Testis (tissue), 2 donors: ENCODE measurements around the gene SDK1.

Experiments used
- CTCF ChIP-seq, 3 experiments: fragments of 450-650 bp in 2 of 3; fragments of 200-600 bp in 1 of 3; sonication (generic) in 1 of 3; IDR thresholded peaks; one replicate each; pipeline ENCODE4 v1.5.1; 2016 to 2019; ENCODE audit warnings: antibody characterized with exemption in 3 of 3, mild to moderate bottlenecking in 2 of 3, moderate library complexity in 1 of 3
- POLR2A ChIP-seq: fragments of 450-650 bp; IDR thresholded peaks from one replicate; pipeline ENCODE4 v1.6.1; 2017; ENCODE audit warnings: antibody characterized with exemption, mild to moderate bottlenecking, moderate library complexity

GRCh38 chr7:4297165-4297917 is 996.3 kb downstream of the SDK1 start:
- TF ChIP-seq POLR2A (no peak), CTCF (IDR thresholded peaks at IDR 0.05) (no peak)
